GM12875 (cell line): ENCODE measurements around the gene UBAP2.
"Not testable (repeated sequence)": the region's sequence is repeated elsewhere in the genome, so short reads cannot be mapped to it uniquely, and the experiment has no call there.

ENCODE experiments used
- H3K4me3 ChIP-seq: one replicate; pipeline ENCODE4 v1.5.1; 2011; ENCODE audit warnings: low read depth, low read length, control low read depth
- CTCF ChIP-seq: IDR thresholded peaks from 2 replicates; pipeline ENCODE4 v1.5.1; 2011; ENCODE audit warnings: low read depth, mild to moderate bottlenecking, control low read depth, inconsistent platforms, low read length, moderate library complexity, borderline replicate concordance; ENCODE audit not compliant: insufficient read depth

Gene UBAP2

GRCh38 chr9:34047864-34048726 lies 592 bp downstream of the UBAP2 start:
- no peak for TF ChIP-seq CTCF
- peak overlapping the region; percentile 99 for H3K4me3 ChIP-seq

- peak overlapping the region; percentile 99 for H3K4me3 ChIP-seq
- no peak for TF ChIP-seq CTCF
Measured at GRCh38 chr9:34046784-34047379, 1.8 kb downstream of the UBAP2 start.

- no peak overlapping the region for H3K4me3 ChIP-seq
- TF ChIP-seq CTCF, result no peak
Measured at GRCh38 chr9:34045903-34046302, 2.8 kb downstream of the UBAP2 start.

- H3K4me3 ChIP-seq, result not testable (repeated sequence)
Measured at GRCh38 chr9:34042074-34042473, 6.6 kb downstream of the UBAP2 start.

GRCh38 chr9:34038851-34039250 lies 9.8 kb downstream of the UBAP2 start:
- H3K4me3 ChIP-seq, result not testable (repeated sequence)

GRCh38 chr9:34037626-34038025 lies 11.1 kb downstream of the UBAP2 start:
- no peak overlapping the region for H3K4me3 ChIP-seq
- TF ChIP-seq CTCF, result no peak

- TF ChIP-seq CTCF, result no peak
Measured at GRCh38 chr9:34036625-34037024, 12.1 kb downstream of the UBAP2 start.

GRCh38 chr9:34035656-34036055 lies 13.0 kb downstream of the UBAP2 start:
- TF ChIP-seq CTCF, result no peak
- no peak overlapping the region for H3K4me3 ChIP-seq

More at GRCh38 chr9:34036625-34037024, 12.1 kb downstream of the UBAP2 start:
- no peak overlapping the region for H3K4me3 ChIP-seq
